ENCODE data around the gene OR11L1.

The OR11L1 gene

DNA sequence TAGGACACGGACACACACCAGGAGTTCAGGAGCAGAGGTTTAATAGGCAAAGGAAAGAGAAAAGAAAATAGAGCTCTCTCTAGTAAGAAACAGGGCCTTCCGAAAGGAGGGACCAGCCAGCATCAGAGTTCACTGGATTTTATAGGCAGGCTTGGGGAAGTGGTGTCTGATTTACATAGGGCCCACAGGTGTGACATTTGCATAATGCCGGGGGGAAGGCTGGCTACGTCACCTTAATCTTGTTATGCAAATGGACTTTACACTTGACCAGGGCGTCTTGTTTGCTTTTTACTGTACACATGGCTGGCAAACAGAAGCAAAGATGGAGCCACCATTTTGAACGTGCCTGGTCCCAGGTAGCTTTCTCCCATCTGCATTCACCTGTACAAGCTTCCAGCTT lies 17.7 kb downstream of the OR11L1 start, which contains the start of gene OR14A16:
Gene OR14A16 (minus strand): TSS at position 97 of the 400 bp plus-strand sequence. CDS start 8,390 bp downstream, outside the sequence.
- no peak for DNase-seq (ENCODE audit: low spot score)
- ChIA-PET CTCF (no interaction called here), POLR2A (ENCODE audit: low non-redundant PET) (no interaction called here)
- no peak within 1 kb of the TSS for H3K27ac ChIP-seq
- TF ChIP-seq, protein P1, sequence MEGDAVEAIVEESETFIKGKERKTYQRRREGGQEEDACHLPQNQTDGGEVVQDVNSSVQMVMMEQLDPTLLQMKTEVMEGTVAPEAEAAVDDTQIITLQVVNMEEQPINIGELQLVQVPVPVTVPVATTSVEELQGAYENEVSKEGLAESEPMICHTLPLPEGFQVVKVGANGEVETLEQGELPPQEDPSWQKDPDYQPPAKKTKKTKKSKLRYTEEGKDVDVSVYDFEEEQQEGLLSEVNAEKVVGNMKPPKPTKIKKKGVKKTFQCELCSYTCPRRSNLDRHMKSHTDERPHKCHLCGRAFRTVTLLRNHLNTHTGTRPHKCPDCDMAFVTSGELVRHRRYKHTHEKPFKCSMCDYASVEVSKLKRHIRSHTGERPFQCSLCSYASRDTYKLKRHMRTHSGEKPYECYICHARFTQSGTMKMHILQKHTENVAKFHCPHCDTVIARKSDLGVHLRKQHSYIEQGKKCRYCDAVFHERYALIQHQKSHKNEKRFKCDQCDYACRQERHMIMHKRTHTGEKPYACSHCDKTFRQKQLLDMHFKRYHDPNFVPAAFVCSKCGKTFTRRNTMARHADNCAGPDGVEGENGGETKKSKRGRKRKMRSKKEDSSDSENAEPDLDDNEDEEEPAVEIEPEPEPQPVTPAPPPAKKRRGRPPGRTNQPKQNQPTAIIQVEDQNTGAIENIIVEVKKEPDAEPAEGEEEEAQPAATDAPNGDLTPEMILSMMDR (conservative IDR thresholded peaks at IDR 0.05; ENCODE audit: low read depth), result no peak

DNA sequence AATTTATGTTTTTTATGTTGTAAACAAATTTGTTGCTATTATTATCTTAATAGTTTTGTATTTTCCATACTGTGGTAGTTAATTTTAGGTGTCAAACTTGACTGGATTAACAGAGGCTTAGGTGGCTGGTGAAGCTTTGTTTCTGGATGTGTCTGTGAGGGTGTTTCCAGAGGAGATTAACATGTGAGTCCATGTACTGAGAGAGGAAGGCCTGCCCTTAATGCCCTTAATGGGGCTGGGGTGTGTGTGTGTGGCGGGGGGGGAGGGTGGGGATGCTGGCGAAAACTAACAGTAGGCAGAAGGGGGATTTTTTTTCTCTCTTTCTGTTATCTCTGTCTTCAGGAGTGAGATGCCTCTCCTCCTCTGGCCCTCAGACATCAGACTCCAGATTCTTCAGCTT lies 19.6 kb downstream of the OR11L1 start:
- TF ChIP-seq, protein P1 (conservative IDR thresholded peaks at IDR 0.05; ENCODE audit: low read depth), result no peak
- no peak overlapping the region for H3K27ac ChIP-seq
- ChIA-PET POLR2A (ENCODE audit: low non-redundant PET) (no interaction called here), CTCF (no interaction called here)
- DNase-seq (ENCODE audit: low spot score), result no peak

DNA sequence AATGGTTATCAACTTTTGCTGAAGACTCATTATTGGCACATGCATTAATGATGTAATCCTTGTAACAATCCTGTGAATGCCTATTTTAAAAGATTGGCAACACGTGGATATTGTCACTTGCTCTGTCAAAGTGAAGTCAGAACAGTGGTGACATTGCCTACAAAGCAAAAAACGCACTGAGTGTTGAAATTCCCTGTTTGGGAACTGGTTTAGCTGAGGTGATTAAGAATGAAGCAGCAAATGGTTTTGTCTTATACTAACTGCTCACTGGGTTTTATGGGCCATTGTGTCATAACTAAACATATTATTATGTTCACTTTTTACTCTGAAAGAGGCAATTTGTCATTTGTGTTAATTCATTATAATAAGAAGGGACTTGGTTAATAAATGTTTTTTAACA lies 29.1 kb downstream of the OR11L1 start:
- no peak overlapping the region for H3K27ac ChIP-seq
- no peak for DNase-seq (ENCODE audit: low spot score)
- TF ChIP-seq, protein P1 (conservative IDR thresholded peaks at IDR 0.05; ENCODE audit: low read depth), result no peak
- POLR2A ChIA-PET (ENCODE audit: low non-redundant PET), result no interaction called here
- CTCF ChIA-PET, result no interaction called here

DNA sequence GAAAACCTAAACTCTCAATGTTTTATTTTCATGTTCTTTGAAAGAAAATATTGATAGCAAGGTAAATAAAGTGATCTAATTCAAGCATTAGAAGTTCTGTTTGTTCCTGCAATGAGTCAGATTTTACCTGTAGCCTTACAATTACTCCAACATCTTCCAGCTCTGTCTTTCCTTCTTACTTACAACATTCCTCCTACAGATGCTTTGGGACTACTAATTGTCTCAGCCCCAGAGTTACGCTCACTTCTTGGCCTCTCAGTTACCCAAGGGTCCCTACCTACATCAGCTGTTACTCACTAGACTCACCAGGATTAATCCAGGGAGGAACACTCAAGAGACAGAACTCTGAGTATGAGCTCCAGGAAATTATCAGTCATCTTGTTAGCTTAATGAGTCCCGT lies 44.2 kb downstream of the OR11L1 start:
- H3K27ac ChIP-seq, result no peak overlapping the region
- ChIA-PET POLR2A (ENCODE audit: low non-redundant PET) (no interaction called here), CTCF (no interaction called here)
- no peak for DNase-seq (ENCODE audit: low spot score)
- TF ChIP-seq, protein P1 (conservative IDR thresholded peaks at IDR 0.05; ENCODE audit: low read depth), result no peak

Measured in RWPE1 (cell line).